ENCODE results near the gene PKP1. TPM values are rescaled to one million over a fixed set of nuclear protein-coding genes. Genes with fewer than 3 reads are reported as not detected.

PKP1 gene
- total RNA-seq, 6 experiments from 2014 or later, result not detected

DNA sequence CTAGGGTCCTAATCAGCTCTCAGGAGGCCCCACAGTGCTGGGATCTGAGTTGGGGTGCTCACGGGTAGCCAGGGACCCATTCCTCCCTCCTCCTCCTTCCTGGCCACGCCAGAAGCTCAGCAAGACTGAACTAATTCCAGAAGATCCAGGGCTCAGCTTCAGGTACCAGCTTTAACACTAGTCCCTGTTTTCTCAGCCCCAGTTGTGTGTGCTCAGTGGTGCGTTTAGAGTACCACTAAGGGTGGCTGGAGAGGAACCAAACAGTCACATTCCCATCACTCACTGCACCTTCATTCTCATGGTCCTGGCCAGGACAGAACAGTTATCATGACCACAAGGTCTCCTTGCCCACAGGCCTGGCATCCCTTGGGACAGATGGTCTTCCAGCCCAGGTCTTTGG, 20.8 kb downstream of the PKP1 start:
- TF ChIP-seq POLR2A (IDR thresholded peaks at IDR 0.05), result no peak
- TF ChIP-seq, protein P1, sequence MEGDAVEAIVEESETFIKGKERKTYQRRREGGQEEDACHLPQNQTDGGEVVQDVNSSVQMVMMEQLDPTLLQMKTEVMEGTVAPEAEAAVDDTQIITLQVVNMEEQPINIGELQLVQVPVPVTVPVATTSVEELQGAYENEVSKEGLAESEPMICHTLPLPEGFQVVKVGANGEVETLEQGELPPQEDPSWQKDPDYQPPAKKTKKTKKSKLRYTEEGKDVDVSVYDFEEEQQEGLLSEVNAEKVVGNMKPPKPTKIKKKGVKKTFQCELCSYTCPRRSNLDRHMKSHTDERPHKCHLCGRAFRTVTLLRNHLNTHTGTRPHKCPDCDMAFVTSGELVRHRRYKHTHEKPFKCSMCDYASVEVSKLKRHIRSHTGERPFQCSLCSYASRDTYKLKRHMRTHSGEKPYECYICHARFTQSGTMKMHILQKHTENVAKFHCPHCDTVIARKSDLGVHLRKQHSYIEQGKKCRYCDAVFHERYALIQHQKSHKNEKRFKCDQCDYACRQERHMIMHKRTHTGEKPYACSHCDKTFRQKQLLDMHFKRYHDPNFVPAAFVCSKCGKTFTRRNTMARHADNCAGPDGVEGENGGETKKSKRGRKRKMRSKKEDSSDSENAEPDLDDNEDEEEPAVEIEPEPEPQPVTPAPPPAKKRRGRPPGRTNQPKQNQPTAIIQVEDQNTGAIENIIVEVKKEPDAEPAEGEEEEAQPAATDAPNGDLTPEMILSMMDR (IDR thresholded peaks at IDR 0.05), result no peak
- Histone ChIP-seq H3K27ac (no peak overlapping the region), H3K36me3 (no peaks in the 10 kb centered on the region), H3K4me1 (peaks cover 0 to 3% (median 1%) of the 10 kb centered on the region in 4 donors), H3K27me3 (no peaks in the 10 kb centered on the region), H3K9me3 (no peaks in the 10 kb centered on the region), H3K4me3 (no peak overlapping the region)
- ATAC-seq (no peak), DNase-seq (no peak)
- intact Hi-C loops (cut with DNase I), result no loop called here
- WGBS (ENCODE audit: insufficient coverage, low coverage, low lambda C conversion rate, missing lambda C conversion rate), result no CpG with 5 or more reads among the region's 3 CpGs

DNA sequence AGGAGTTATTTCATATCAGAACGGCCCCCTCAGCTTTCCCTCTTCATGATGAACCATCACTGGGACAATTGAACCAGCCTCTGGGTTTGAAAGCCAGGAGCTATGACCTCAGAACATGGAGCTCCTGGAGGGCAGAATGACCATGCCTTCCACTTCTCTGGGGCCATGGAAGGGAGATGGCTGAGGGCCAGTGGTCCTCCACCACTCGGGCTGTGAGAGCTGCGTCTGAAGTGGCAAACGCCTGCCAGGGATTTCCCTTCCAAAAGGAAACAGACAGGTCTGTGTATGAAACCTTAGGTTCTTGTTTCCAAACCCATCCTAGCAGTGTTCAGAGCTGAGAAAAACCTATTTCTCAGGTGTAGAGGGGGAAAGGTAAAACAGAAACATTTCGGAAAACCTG, 22.5 kb downstream of the PKP1 start:
- Histone ChIP-seq H3K4me1 (peaks cover 0 to 6% (median 2%) of the 10 kb centered on the region in 4 donors), H3K27me3 (no peaks in the 10 kb centered on the region), H3K36me3 (no peaks in the 10 kb centered on the region), H3K9me3 (no peaks in the 10 kb centered on the region), H3K4me3 (no peak overlapping the region), H3K27ac (no peak overlapping the region)
- intact Hi-C loops (cut with DNase I), result no loop called here
- no peak for ATAC-seq
- WGBS (ENCODE audit: insufficient coverage, low coverage, low lambda C conversion rate, missing lambda C conversion rate), result 85% methylated on average over 2 of the region's 5 CpGs
- TF ChIP-seq, protein P1 (IDR thresholded peaks at IDR 0.05), result no peak
- TF ChIP-seq POLR2A (IDR thresholded peaks at IDR 0.05), result no peak
- DNase-seq, result no peak

DNA sequence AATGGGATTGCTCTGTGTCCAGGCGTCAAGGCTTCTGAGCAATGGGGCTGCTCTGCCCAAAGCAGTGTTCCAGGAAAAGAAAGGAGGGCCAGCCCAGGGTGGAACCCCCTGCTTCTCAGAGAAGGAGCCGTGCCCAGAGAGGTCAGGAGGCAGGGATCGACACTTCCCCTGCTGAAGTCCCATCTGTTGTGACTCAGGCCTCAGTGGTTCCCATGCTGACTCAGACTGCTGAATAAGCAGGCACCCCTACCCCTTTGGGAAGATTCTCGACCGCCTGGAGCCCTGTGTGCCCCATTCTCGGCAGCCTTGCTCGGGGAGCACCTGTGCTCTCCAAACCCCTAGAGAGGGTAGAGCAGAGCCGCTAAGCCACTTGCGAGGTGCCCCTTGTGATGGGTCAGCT, 23.9 kb downstream of the PKP1 start:
- H3K9me3 ChIP-seq, result no peaks in the 10 kb centered on the region
- no peaks in the 10 kb centered on the region for H3K27me3 ChIP-seq
- peaks cover 0 to 6% (median 2%) of the 10 kb centered on the region in 4 donors for H3K4me1 ChIP-seq
- no peaks in the 10 kb centered on the region for H3K36me3 ChIP-seq
- no peak for DNase-seq
- no peak for ATAC-seq
- TF ChIP-seq POLR2A (IDR thresholded peaks at IDR 0.05), result no peak
- TF ChIP-seq, protein P1 (IDR thresholded peaks at IDR 0.05), result no peak
- intact Hi-C loops (cut with DNase I), result no loop called here
- no peak overlapping the region for H3K27ac ChIP-seq
- WGBS (ENCODE audit: insufficient coverage, low coverage, low lambda C conversion rate, missing lambda C conversion rate), result no CpG with 5 or more reads among the region's 9 CpGs
- H3K4me3 ChIP-seq, result no peak overlapping the region

DNA sequence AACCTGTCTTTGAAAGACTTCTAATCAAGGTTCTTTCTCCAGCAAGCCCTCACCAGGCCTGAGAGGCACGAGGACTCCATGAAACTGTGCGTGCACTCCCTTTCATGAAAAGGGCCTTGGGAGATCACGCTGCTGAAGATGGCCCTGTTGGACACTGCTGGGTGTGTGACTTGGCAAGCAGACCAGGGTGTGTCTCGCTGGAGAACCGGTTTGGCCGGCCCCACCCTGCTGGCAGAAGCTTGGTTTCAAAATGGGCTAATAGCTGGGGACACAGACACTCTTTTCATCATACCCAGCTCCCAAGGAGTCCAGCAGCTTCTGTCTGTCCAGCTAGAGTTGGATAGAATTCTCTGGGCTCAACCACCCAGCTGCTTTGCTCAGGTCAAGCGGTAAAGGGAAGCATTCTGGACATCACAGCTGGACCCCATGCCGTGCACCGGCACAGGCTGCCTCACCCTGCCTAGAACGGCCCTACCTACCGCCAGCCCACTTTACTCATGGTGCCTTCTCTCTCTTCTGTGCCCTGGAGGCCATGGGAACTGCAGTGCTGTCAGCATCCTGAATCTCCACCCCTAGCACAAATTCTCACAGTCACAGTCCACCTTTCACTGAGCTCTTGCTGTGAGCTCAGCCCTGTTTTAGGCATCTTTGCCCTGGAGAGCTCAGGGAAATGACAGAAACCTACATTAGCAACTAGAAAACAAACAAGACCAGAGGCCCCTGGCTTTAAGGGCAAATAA, 24.6 kb downstream of the PKP1 start:
- Histone ChIP-seq H3K36me3 (no peaks in the 10 kb centered on the region), H3K27me3 (no peaks in the 10 kb centered on the region), H3K4me1 (peaks cover 0 to 6% (median 2%) of the 10 kb centered on the region in 4 donors), H3K9me3 (no peaks in the 10 kb centered on the region), H3K27ac (no peak overlapping the region), H3K4me3 (no peak overlapping the region)
- 40% methylated on average over 1 of the region's 11 CpGs for WGBS (ENCODE audit: insufficient coverage, low coverage, low lambda C conversion rate, missing lambda C conversion rate)
- TF ChIP-seq, protein P1 (IDR thresholded peaks at IDR 0.05), result no peak
- no peak for TF ChIP-seq POLR2A (IDR thresholded peaks at IDR 0.05)
- intact Hi-C loops (cut with DNase I), result no loop called here
- DNase-seq, result no peak
- ATAC-seq, result no peak
